HEK293 (cell line): Measurements from ENCODE around the gene RYR2.

Source experiments
- CTCF ChIA-PET: fragments of 350-600 bp; formaldehyde crosslinking; extraction: SDS; loops from one replicate; lab custom pipeline; 2021; ENCODE audit warnings: antibody characterized with exemption; lab: Yijun Ruan, JAX
- POLR2A ChIA-PET: fragments of 300-600 bp; formaldehyde crosslinking; extraction: SDS; loops from one replicate; lab custom pipeline; 2020; ENCODE audit warnings: antibody characterized with exemption, inconsistent platforms; lab: Yijun Ruan, JAX
- H3K27ac ChIP-seq: fragments of 200-500 bp; sonication (Bioruptor generic); 2 replicates; pipeline ENCODE4 v1.5.1; 2014; ENCODE audit warnings: low read depth, low read length, control low read depth, inconsistent platforms; ENCODE audit errors: extremely low read depth
- H3K36me3 ChIP-seq, 2 experiments: fragments of 200-500 bp in 1 of 2; sonication (Bioruptor generic) in 1 of 2; 1 replicate in 1 of 2; 2 replicates in 1 of 2; pipeline ENCODE4 v1.5.1; 2014 to 2017; ENCODE audit warnings: inconsistent platforms in 2 of 2, low read length in 2 of 2; ENCODE audit not compliant: control insufficient read depth in 2 of 2, insufficient read depth in 1 of 2
- H3K4me1 ChIP-seq: fragments of 200-500 bp; sonication (Bioruptor generic); 2 replicates; pipeline ENCODE4 v1.5.1; 2014; ENCODE audit warnings: mild to moderate bottlenecking, low read length, inconsistent platforms; ENCODE audit not compliant: control insufficient read depth, insufficient read depth
- H3K4me3 ChIP-seq: 2 replicates; pipeline ENCODE4 v1.5.1; 2011; ENCODE audit warnings: low read depth, mild to moderate bottlenecking, control low read depth, low read length, moderate library complexity
- H3K9me3 ChIP-seq: fragments of 200-500 bp; sonication (Bioruptor generic); 2 replicates; pipeline ENCODE4 v1.5.1; 2014; ENCODE audit warnings: low read depth, low read length, inconsistent platforms; ENCODE audit not compliant: control insufficient read depth, insufficient read depth
- BCL11B ChIP-seq: fragments of 450-650 bp; formaldehyde crosslinking; IDR thresholded peaks from 2 replicates; pipeline ENCODE4 v1.5.1; 2016; ENCODE audit warnings: low read depth, missing biosample characterization, missing genetic modification characterization
- GLI2 ChIP-seq: fragments of 450-650 bp; formaldehyde crosslinking; IDR thresholded peaks from 2 replicates; pipeline ENCODE4; 2017; ENCODE audit warnings: missing biosample characterization, missing genetic modification characterization, low read depth, borderline replicate concordance
- GLI4 ChIP-seq: fragments of 450-650 bp; formaldehyde crosslinking; IDR thresholded peaks from 2 replicates; pipeline ENCODE4 v1.5.1; 2016; ENCODE audit warnings: missing biosample characterization, missing genetic modification characterization
- YY2 ChIP-seq: fragments of 450-650 bp; formaldehyde crosslinking; IDR thresholded peaks from 2 replicates; pipeline ENCODE4 v1.5.1; 2016; ENCODE audit warnings: missing biosample characterization, missing genetic modification characterization
- ZBTB20 ChIP-seq: fragments of 450-650 bp; formaldehyde crosslinking; IDR thresholded peaks from 2 replicates; pipeline ENCODE4 v1.5.1; 2016; ENCODE audit warnings: missing biosample characterization, missing genetic modification characterization
- ZEB2 ChIP-seq: fragments of 450-650 bp; formaldehyde crosslinking; IDR thresholded peaks from 2 replicates; pipeline ENCODE4 v1.5.1; 2016; ENCODE audit warnings: missing biosample characterization, missing genetic modification characterization
- ZIC2 ChIP-seq: fragments of 450-650 bp; formaldehyde crosslinking; IDR thresholded peaks from 2 replicates; pipeline ENCODE4 v1.5.1; 2016; ENCODE audit warnings: missing biosample characterization, missing genetic modification characterization
- ZNF132 ChIP-seq: fragments of 450-650 bp; formaldehyde crosslinking; IDR thresholded peaks from 2 replicates; pipeline ENCODE4 v1.5.1; 2017; ENCODE audit warnings: missing biosample characterization, missing genetic modification characterization, borderline replicate concordance
- ZNF140 ChIP-seq: fragments of 450-650 bp; formaldehyde crosslinking; IDR thresholded peaks from 2 replicates; pipeline ENCODE4 v1.5.1; 2016; ENCODE audit warnings: missing biosample characterization, missing genetic modification characterization
- ZNF214 ChIP-seq: fragments of 450-650 bp; formaldehyde crosslinking; IDR thresholded peaks from 2 replicates; pipeline ENCODE4 v1.5.1; 2017; ENCODE audit warnings: missing biosample characterization, mild to moderate bottlenecking, missing genetic modification characterization, borderline replicate concordance
- ZNF239 ChIP-seq: fragments of 450-650 bp; formaldehyde crosslinking; IDR thresholded peaks from 2 replicates; pipeline ENCODE4 v1.5.1; 2016; ENCODE audit warnings: missing biosample characterization, missing genetic modification characterization
- ZNF24 ChIP-seq: fragments of 450-650 bp; formaldehyde crosslinking; IDR thresholded peaks from 2 replicates; pipeline ENCODE4 v1.5.1; 2016; ENCODE audit warnings: missing biosample characterization, missing genetic modification characterization
- ZNF248 ChIP-seq: fragments of 450-650 bp; formaldehyde crosslinking; IDR thresholded peaks from 2 replicates; pipeline ENCODE4 v1.5.1; 2017; ENCODE audit warnings: missing biosample characterization, missing genetic modification characterization
- ZNF292 ChIP-seq: fragments of 450-650 bp; formaldehyde crosslinking; IDR thresholded peaks from 2 replicates; pipeline ENCODE4 v1.5.1; 2016; ENCODE audit warnings: low read depth, missing biosample characterization, missing genetic modification characterization, borderline replicate concordance
- ZNF426 ChIP-seq: fragments of 450-650 bp; formaldehyde crosslinking; IDR thresholded peaks from 2 replicates; pipeline ENCODE4 v1.5.1; 2017; ENCODE audit warnings: missing biosample characterization, missing genetic modification characterization, mild to moderate bottlenecking, inconsistent platforms, moderate library complexity
- ZNF530 ChIP-seq: fragments of 450-650 bp; formaldehyde crosslinking; IDR thresholded peaks from 2 replicates; pipeline ENCODE4 v1.5.1; 2016; ENCODE audit warnings: low read depth, missing biosample characterization, missing genetic modification characterization
- ZNF544 ChIP-seq: fragments of 450-650 bp; formaldehyde crosslinking; IDR thresholded peaks from 2 replicates; pipeline ENCODE4 v1.5.0; 2017; ENCODE audit warnings: missing biosample characterization, missing genetic modification characterization
- ZNF843 ChIP-seq: fragments of 450-650 bp; formaldehyde crosslinking; IDR thresholded peaks from 2 replicates; pipeline ENCODE4 v1.5.1; 2016; ENCODE audit warnings: missing biosample characterization, missing genetic modification characterization
- TF ChIP-seq, protein P1 (sequence below): fragments of 450-650 bp; formaldehyde crosslinking; IDR thresholded peaks from 2 replicates; pipeline ENCODE4 v1.5.1; 2016; ENCODE audit warnings: missing biosample characterization, missing genetic modification characterization
- TF ChIP-seq, protein P2 (sequence below): fragments of 450-650 bp; IDR thresholded peaks from 2 replicates; pipeline ENCODE4 v1.5.1; 2018; ENCODE audit warnings: missing biosample characterization, missing genetic modification characterization
- TF ChIP-seq, protein P3 (sequence below): fragments of 450-650 bp; formaldehyde crosslinking; IDR thresholded peaks from 2 replicates; pipeline ENCODE4 v1.5.1; 2016; ENCODE audit warnings: missing biosample characterization, missing genetic modification characterization
- TF ChIP-seq, protein P4 (sequence below): fragments of 450-650 bp; formaldehyde crosslinking; IDR thresholded peaks from 2 replicates; pipeline ENCODE4 v1.5.1; 2017; ENCODE audit warnings: missing biosample characterization, missing genetic modification characterization
- TF ChIP-seq, protein P5 (sequence below): fragments of 450-650 bp; formaldehyde crosslinking; IDR thresholded peaks from 2 replicates; pipeline ENCODE4 v1.5.1; 2016; ENCODE audit warnings: missing biosample characterization, missing genetic modification characterization, low read depth
- TF ChIP-seq, protein P6 (sequence below): fragments of 450-650 bp; formaldehyde crosslinking; IDR thresholded peaks from 2 replicates; pipeline ENCODE4 v1.5.1; 2016; ENCODE audit warnings: missing biosample characterization, missing genetic modification characterization

Gene RYR2

DNA sequence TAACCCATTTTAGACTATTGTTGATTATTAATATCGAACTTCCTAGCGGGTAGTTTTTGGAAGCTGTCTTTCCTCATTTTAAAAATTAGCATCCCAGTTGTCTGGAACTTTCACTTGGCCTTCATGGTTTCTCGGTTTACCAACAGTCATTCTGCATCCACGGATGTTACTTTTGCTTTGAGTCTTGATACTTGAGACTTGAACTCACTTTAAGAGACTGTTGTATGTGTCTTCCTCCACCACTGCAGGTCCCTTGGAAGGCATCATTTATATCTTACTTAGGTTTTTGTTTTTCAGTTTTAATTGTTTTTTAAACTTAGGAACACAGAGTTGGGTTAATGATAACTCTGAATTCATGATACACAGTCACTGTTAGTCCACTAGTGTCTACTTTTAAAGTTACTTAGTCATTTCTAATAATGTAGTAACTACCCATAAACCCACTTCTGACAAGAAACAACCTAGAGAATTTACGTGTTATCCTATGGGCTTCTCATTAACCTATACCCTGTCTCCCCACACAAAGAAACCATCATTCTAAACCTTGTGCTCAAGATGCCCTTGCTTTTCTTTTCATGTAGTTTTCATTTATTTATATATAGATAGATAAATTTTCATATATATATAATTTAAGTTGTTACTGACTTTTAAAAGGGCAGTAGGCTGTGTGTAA, 696.1 kb downstream of the RYR2 start:
- no peaks in the 10 kb centered on the region for H3K4me1 ChIP-seq
- CTCF ChIA-PET, result interaction anchor here (0.5 to 2.7 kb wide), 4 partner anchors 62 to 1598 kb away, joined by 3 to 12 read pairs (median 4); no protein-coding TSS in a partner anchor
- H3K27ac ChIP-seq, result no peak overlapping the region
- no peak overlapping the region for H3K4me3 ChIP-seq
- no peaks in the 10 kb centered on the region for H3K36me3 ChIP-seq
- POLR2A ChIA-PET, result no interaction called here
- TF ChIP-seq GLI4 (tag by site-specific recombination) (no peak), GLI2 (tag by site-specific recombination) (no peak), ZNF132 (tag by site-specific recombination) (no peak), ZEB2 (tag by site-specific recombination) (no peak), ZBTB20 (tag by site-specific recombination) (no peak), BCL11B (tag by site-specific recombination) (no peak), ZNF530 (no peak), YY2 (tag by site-specific recombination) (no peak), ZNF843 (tag by site-specific recombination) (no peak)
- TF ChIP-seq, protein P1, sequence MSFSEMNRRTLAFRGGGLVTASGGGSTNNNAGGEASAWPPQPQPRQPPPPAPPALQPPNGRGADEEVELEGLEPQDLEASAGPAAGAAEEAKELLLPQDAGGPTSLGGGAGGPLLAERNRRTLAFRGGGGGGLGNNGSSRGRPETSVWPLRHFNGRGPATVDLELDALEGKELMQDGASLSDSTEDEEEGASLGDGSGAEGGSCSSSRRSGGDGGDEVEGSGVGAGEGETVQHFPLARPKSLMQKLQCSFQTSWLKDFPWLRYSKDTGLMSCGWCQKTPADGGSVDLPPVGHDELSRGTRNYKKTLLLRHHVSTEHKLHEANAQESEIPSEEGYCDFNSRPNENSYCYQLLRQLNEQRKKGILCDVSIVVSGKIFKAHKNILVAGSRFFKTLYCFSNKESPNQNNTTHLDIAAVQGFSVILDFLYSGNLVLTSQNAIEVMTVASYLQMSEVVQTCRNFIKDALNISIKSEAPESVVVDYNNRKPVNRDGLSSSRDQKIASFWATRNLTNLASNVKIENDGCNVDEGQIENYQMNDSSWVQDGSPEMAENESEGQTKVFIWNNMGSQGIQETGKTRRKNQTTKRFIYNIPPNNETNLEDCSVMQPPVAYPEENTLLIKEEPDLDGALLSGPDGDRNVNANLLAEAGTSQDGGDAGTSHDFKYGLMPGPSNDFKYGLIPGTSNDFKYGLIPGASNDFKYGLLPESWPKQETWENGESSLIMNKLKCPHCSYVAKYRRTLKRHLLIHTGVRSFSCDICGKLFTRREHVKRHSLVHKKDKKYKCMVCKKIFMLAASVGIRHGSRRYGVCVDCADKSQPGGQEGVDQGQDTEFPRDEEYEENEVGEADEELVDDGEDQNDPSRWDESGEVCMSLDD (tag by site-specific recombination), result no peak
- no peaks in the 10 kb centered on the region for H3K9me3 ChIP-seq

DNA sequence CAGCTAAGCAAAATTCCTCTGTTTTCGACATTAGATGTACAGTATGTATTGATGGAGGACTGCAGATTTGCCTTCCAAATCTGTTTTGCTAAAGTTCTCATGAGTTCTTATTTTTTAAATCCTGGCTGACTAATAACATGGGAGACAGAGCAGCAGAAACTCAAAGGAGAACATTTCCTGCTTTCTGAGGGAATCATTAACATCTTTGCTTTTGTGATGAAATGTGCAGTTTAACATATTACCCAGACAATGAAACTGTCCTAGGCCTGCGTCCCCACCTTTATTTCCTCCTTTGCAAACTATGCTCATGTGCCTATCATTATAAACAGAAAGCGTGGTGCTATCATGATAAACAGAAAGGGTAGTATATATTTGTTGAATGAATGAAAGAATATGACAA, 698.9 kb downstream of the RYR2 start:
- CTCF ChIA-PET, result interaction anchor here (0.5 kb wide), 1 partner anchor 778 kb away, joined by 4 read pairs; no protein-coding TSS in a partner anchor
- POLR2A ChIA-PET, result no interaction called here
- TF ChIP-seq ZNF214, result no peak
- TF ChIP-seq ZNF544, result no peak
- TF ChIP-seq, protein P2, sequence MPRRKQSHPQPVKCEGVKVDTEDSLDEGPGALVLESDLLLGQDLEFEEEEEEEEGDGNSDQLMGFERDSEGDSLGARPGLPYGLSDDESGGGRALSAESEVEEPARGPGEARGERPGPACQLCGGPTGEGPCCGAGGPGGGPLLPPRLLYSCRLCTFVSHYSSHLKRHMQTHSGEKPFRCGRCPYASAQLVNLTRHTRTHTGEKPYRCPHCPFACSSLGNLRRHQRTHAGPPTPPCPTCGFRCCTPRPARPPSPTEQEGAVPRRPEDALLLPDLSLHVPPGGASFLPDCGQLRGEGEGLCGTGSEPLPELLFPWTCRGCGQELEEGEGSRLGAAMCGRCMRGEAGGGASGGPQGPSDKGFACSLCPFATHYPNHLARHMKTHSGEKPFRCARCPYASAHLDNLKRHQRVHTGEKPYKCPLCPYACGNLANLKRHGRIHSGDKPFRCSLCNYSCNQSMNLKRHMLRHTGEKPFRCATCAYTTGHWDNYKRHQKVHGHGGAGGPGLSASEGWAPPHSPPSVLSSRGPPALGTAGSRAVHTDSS, result no peak
- TF ChIP-seq, protein P3, sequence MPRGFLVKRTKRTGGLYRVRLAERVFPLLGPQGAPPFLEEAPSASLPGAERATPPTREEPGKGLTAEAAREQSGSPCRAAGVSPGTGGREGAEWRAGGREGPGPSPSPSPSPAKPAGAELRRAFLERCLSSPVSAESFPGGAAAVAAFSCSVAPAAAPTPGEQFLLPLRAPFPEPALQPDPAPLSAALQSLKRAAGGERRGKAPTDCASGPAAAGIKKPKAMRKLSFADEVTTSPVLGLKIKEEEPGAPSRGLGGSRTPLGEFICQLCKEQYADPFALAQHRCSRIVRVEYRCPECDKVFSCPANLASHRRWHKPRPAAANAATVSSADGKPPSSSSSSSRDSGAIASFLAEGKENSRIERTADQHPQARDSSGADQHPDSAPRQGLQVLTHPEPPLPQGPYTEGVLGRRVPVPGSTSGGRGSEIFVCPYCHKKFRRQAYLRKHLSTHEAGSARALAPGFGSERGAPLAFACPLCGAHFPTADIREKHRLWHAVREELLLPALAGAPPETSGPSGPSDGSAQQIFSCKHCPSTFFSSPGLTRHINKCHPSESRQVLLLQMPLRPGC, result no peak
- TF ChIP-seq ZNF292 (tag by site-specific recombination), result no peak
- TF ChIP-seq ZIC2 (tag by site-specific recombination), result no peak
- TF ChIP-seq, protein P4, sequence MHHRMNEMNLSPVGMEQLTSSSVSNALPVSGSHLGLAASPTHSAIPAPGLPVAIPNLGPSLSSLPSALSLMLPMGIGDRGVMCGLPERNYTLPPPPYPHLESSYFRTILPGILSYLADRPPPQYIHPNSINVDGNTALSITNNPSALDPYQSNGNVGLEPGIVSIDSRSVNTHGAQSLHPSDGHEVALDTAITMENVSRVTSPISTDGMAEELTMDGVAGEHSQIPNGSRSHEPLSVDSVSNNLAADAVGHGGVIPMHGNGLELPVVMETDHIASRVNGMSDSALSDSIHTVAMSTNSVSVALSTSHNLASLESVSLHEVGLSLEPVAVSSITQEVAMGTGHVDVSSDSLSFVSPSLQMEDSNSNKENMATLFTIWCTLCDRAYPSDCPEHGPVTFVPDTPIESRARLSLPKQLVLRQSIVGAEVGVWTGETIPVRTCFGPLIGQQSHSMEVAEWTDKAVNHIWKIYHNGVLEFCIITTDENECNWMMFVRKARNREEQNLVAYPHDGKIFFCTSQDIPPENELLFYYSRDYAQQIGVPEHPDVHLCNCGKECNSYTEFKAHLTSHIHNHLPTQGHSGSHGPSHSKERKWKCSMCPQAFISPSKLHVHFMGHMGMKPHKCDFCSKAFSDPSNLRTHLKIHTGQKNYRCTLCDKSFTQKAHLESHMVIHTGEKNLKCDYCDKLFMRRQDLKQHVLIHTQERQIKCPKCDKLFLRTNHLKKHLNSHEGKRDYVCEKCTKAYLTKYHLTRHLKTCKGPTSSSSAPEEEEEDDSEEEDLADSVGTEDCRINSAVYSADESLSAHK (tag by site-specific recombination), result no peak
- TF ChIP-seq ZNF248 (tag by site-specific recombination), result no peak
- no peak for TF ChIP-seq ZNF426 (tag by site-specific recombination)
- no peak for TF ChIP-seq ZNF239 (tag by site-specific recombination)
- TF ChIP-seq, protein P5, sequence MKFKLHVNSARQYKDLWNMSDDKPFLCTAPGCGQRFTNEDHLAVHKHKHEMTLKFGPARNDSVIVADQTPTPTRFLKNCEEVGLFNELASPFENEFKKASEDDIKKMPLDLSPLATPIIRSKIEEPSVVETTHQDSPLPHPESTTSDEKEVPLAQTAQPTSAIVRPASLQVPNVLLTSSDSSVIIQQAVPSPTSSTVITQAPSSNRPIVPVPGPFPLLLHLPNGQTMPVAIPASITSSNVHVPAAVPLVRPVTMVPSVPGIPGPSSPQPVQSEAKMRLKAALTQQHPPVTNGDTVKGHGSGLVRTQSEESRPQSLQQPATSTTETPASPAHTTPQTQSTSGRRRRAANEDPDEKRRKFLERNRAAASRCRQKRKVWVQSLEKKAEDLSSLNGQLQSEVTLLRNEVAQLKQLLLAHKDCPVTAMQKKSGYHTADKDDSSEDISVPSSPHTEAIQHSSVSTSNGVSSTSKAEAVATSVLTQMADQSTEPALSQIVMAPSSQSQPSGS, result no peak
- TF ChIP-seq, protein P6, sequence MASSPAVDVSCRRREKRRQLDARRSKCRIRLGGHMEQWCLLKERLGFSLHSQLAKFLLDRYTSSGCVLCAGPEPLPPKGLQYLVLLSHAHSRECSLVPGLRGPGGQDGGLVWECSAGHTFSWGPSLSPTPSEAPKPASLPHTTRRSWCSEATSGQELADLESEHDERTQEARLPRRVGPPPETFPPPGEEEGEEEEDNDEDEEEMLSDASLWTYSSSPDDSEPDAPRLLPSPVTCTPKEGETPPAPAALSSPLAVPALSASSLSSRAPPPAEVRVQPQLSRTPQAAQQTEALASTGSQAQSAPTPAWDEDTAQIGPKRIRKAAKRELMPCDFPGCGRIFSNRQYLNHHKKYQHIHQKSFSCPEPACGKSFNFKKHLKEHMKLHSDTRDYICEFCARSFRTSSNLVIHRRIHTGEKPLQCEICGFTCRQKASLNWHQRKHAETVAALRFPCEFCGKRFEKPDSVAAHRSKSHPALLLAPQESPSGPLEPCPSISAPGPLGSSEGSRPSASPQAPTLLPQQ (tag by site-specific recombination), result no peak
- TF ChIP-seq ZNF24 (tag by site-specific recombination), result no peak
- TF ChIP-seq ZNF140 (tag by site-specific recombination), result no peak

More for the DNA sequence above, 698.9 kb downstream of the RYR2 start:
- Histone ChIP-seq H3K4me1 (peaks cover 7% of the 10 kb centered on the region), H3K9me3 (no peaks in the 10 kb centered on the region), H3K4me3 (no peak overlapping the region), H3K36me3 (no peaks in the 10 kb centered on the region), H3K27ac (no peak overlapping the region)
